Endothelial cell of umbilical vein (primary cell): ENCODE measurements around the gene PFDN1.

ENCODE experiments used
- CTCF ChIP-seq, 2 donors: IDR thresholded peaks; 1 replicate in 1 of 2; 2 replicates in 1 of 2; pipeline ENCODE4 v1.5.1; 2011; ENCODE audit warnings: low read length in 2 of 2, mild to moderate bottlenecking in 2 of 2, moderate library complexity in 2 of 2, control low read depth in 1 of 2, inconsistent platforms in 1 of 2, low read depth in 1 of 2; ENCODE audit not compliant: insufficient read depth in 1 of 2; ENCODE audit errors: extremely low read depth in 1 of 2
- EZH2 ChIP-seq: IDR thresholded peaks from 2 replicates; pipeline ENCODE4 v1.6.1; 2012; ENCODE audit warnings: borderline replicate concordance, low read depth, mild to moderate bottlenecking, moderate library complexity, low read length, inconsistent platforms; ENCODE audit not compliant: severe bottlenecking
- JUN ChIP-seq: IDR thresholded peaks from 2 replicates; pipeline ENCODE4 v1.6.1; 2011; ENCODE audit warnings: borderline replicate concordance, low read depth; ENCODE audit not compliant: insufficient read length, insufficient read depth
- POLR2A ChIP-seq: IDR thresholded peaks from 2 replicates; pipeline ENCODE4 v1.6.1; 2012; ENCODE audit warnings: low read depth, mild to moderate bottlenecking, control low read depth, low read length

DNA sequence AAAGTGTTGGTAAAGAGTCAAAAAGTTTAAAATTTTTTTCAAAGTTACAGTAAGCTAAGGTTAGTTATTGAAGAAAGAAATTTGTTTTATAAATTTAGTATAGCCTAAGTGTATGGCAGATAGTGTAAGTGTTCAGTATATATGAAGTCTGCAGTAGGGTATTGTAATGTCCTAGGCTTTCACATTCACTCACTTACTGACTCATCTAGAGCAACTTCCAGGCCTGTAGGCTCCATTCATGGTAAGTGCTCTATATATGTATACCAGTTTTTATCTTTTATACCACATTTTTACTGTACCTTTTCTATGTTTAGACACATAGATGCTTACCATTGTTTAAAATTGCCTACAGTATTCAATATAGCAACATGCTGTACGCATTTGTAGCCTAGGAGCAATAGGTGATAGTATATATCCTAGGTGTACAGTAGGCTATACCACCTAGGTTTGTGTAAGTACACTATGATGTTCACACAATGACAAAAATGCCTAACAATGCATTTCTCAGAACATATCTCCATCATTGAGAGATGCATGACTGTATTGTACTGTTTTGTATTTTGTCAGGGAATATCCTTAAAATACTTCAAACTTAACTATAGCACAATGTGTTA, 89.4 kb downstream of the PFDN1 start:
- no peak for TF ChIP-seq CTCF (IDR thresholded peaks at IDR 0.05; ENCODE audit: extremely low read depth in 1 of 2, insufficient read depth in 1 of 2, low read depth in 1 of 2, low read length in 2 of 2)
- no peak for TF ChIP-seq POLR2A
- no peak for TF ChIP-seq EZH2
- TF ChIP-seq JUN: no peak
